ENCODE results near the gene DOCK1.

The DOCK1 gene

DNA sequence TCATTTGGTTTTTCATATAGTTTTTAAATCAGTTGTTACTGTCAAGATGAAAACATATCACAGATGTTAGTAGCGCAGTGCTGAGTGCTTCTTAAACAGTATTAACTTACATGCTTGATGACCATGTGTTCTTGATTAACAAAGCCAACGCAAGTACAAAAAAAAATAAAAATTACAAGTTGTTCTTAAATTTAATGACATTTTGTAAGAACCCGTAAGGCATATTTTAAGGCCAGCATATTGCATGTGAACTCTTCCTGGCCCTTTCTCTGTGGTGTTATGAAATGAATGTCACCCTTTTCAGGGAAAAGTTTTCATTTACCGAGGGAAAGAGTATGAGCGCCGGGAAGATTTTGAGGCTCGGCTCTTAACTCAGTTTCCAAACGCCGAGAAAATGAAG lies 503.5 kb downstream of the DOCK1 start:
- TF ChIP-seq CTCF (IDR thresholded peaks at IDR 0.05; ENCODE audit: borderline replicate concordance, control extremely low read depth, extremely low read depth, insufficient read depth, missing control alignments): no peak
- in situ Hi-C loops (cut with MboI; ENCODE audit: low sequenced_read_pairs, unreplicated experiment): no loop called here
- DNase-seq (ENCODE audit: low spot score): no peak

- no peak for TF ChIP-seq CTCF (IDR thresholded peaks at IDR 0.05; ENCODE audit: borderline replicate concordance, control extremely low read depth, extremely low read depth, insufficient read depth, missing control alignments)
- no peak for DNase-seq (ENCODE audit: low spot score)
- in situ Hi-C loops (cut with MboI; ENCODE audit: low sequenced_read_pairs, unreplicated experiment): no loop called here
Measured at GRCh38 chr10:127410030-127410429, 504.8 kb downstream of the DOCK1 start.

DNA sequence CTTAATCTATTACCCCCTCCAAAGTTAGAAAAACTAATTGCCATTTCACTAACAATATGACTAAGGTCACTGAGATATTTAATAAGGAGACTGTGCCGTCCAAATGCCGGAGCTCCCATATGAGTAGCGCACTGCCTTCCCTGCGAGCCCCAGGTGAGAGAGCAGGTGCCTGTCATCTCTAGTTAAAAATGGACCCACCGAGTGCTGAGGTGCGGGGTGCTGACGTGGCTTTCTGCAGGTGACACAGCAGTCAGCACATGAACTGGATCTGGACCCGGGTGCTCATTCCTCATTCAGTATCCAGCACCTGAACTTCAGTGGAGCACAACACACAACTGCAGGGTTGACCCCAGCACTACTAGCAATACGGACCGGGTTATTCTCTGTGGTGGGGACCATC lies 505.8 kb downstream of the DOCK1 start:
- TF ChIP-seq CTCF (IDR thresholded peaks at IDR 0.05; ENCODE audit: borderline replicate concordance, control extremely low read depth, extremely low read depth, insufficient read depth, missing control alignments): no peak
- DNase-seq (ENCODE audit: low spot score): no peak
- in situ Hi-C loops (cut with MboI; ENCODE audit: low sequenced_read_pairs, unreplicated experiment): no loop called here

- no peak for TF ChIP-seq CTCF (IDR thresholded peaks at IDR 0.05; ENCODE audit: borderline replicate concordance, control extremely low read depth, extremely low read depth, insufficient read depth, missing control alignments)
- in situ Hi-C loops (cut with MboI; ENCODE audit: low sequenced_read_pairs, unreplicated experiment): no loop called here
- DNase-seq (ENCODE audit: low spot score): no peak
Measured at GRCh38 chr10:127413326-127413725, 508.1 kb downstream of the DOCK1 start.

DNA sequence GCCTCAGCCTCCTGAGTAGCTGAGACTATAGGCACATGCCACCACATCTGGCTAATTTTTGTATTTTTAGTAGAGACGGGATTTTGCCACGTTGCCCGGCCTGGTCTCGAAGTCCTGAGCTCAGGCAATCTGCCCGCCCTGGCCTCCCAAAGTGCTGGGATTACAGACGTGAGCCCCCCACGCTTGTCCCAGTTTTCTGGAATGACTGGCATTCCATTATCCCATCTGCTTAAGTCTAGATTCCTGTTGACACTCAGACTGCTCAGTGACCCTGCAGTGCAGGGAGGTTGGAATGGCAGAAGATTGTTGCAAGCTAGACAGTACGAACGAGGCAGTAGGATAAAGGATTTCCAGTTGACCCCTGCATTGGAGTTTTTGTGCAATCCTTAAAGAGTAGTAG lies 508.8 kb downstream of the DOCK1 start:
- TF ChIP-seq CTCF (IDR thresholded peaks at IDR 0.05; ENCODE audit: borderline replicate concordance, control extremely low read depth, extremely low read depth, insufficient read depth, missing control alignments): no peak
- DNase-seq (ENCODE audit: low spot score): no peak
- in situ Hi-C loops (cut with MboI; ENCODE audit: low sequenced_read_pairs, unreplicated experiment): no loop called here

DNA sequence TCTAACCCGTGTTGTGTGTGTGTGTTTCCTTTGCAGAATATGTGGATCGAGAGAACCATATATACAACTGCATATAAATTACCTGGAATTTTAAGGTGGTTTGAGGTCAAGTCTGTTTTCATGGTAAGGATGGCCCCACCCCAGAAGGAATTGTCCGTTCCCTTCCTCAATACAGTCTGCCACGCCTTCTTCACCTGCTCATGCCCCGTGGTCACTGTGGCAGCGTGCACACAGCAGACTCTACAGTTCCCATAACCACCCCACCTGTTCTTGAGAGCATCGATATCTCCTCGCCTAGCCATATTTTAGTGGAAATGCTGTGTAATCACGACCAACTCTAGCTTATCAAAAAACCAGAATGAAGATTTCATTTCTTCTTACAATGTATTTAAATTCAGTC lies 509.9 kb downstream of the DOCK1 start:
- no peak for TF ChIP-seq CTCF (IDR thresholded peaks at IDR 0.05; ENCODE audit: borderline replicate concordance, control extremely low read depth, extremely low read depth, insufficient read depth, missing control alignments)
- in situ Hi-C loops (cut with MboI; ENCODE audit: low sequenced_read_pairs, unreplicated experiment): no loop called here
- no peak for DNase-seq (ENCODE audit: low spot score)
